Sigmoid colon (tissue), 7 donors: ENCODE measurements around the gene CLSTN1. TPM values are rescaled to one million over a fixed set of nuclear protein-coding genes. Genes with fewer than 3 reads are reported as not detected.

Source experiments
- DNase-seq: peaks from one replicate; pipeline ENCODE4 v3.0.0-alpha.2; 2019
- H3K27ac ChIP-seq, 4 donors: fragments of 200-600 bp; sonication (generic); one replicate each; pipeline ENCODE4 v1.5.1; 2016 to 2019; ENCODE audit warnings: mild to moderate bottlenecking in 1 of 4
- H3K27me3 ChIP-seq, 3 donors: fragments of 200-600 bp; sonication (generic); one replicate each; pipeline ENCODE4 v1.5.1; 2019; ENCODE audit warnings: mild to moderate bottlenecking in 1 of 3
- H3K36me3 ChIP-seq, 4 donors: fragments of 200-600 bp; sonication (generic); one replicate each; pipeline ENCODE4 v1.5.1; 2016 to 2019
- H3K4me1 ChIP-seq, 4 donors: fragments of 200-600 bp; sonication (generic); one replicate each; pipeline ENCODE4 v1.5.1; 2017 to 2019
- H3K4me3 ChIP-seq, 4 donors: fragments of 200-600 bp; sonication (generic); one replicate each; pipeline ENCODE4 v1.5.1; 2017 to 2019; ENCODE audit warnings: mild to moderate bottlenecking in 2 of 4, moderate library complexity in 1 of 4
- H3K9me3 ChIP-seq, 4 donors: fragments of 200-600 bp in 3 of 4; sonication (generic) in 3 of 4; one replicate each; pipeline versions ENCODE4 v1.5.1 to v1.6.1; 2013 to 2019
- CTCF ChIP-seq, 4 experiments: fragments of 450-650 bp in 3 of 4; fragments of 200-600 bp in 1 of 4; IDR thresholded peaks; one replicate each; pipeline ENCODE4 v1.5.1; 2016 to 2019; ENCODE audit warnings: antibody characterized with exemption in 4 of 4, mild to moderate bottlenecking in 3 of 4, moderate library complexity in 2 of 4
- EP300 ChIP-seq, 4 donors: sonication (generic); formaldehyde crosslinking; IDR thresholded peaks; one replicate each; pipeline ENCODE4 v1.6.1; 2017; ENCODE audit warnings: antibody characterized with exemption in 4 of 4
- POLR2A ChIP-seq, 2 donors: fragments of 450-650 bp; IDR thresholded peaks; one replicate each; pipeline ENCODE4 v1.6.1; 2016; ENCODE audit warnings: antibody characterized with exemption in 2 of 2, mild to moderate bottlenecking in 2 of 2, moderate library complexity in 2 of 2
- POLR2AphosphoS5 ChIP-seq, 4 donors: sonication (generic); formaldehyde crosslinking; IDR thresholded peaks; one replicate each; pipeline ENCODE4 v1.6.1; 2017; ENCODE audit warnings: antibody characterized with exemption in 4 of 4
- WGBS, 2 donors: extraction: QIAGEN DNeasy Blood & Tissue Kit; methylation state at CpG; one replicate each; pipeline ENCODE4 v1.1.7; 2013; 5-methylcytosine and 5-hydroxymethylcytosine counted together
- intact Hi-C: fragments of 100-400 bp; cut with DNase I; formaldehyde crosslinking; loops from one replicate; pipeline ENCODE4 v1.15.1; 2023
- polyA plus RNA-seq, 3 donors: library from polyadenylated mRNA; stranded (reverse); fragments of 200-250 nt; gene quantifications; one replicate each; pipeline ENCODE4 v1.2.3, GENCODE V29; 2013
- total RNA-seq, 4 donors: library from RNA; depleted of rRNA; stranded (reverse); fragments of >200 nt; gene quantifications; one replicate each; pipeline ENCODE4 v1.1.0, GENCODE V29; 2016
- donor health status: healthy with polysubstance abuse.
- donor health status: Bipolar disorder and iron deficiency.
- donor health status: healthy.

The CLSTN1 gene
- total and polyA plus RNA-seq, 7 donors, result 21.0 to 105 (median 34.6) TPM

DNA sequence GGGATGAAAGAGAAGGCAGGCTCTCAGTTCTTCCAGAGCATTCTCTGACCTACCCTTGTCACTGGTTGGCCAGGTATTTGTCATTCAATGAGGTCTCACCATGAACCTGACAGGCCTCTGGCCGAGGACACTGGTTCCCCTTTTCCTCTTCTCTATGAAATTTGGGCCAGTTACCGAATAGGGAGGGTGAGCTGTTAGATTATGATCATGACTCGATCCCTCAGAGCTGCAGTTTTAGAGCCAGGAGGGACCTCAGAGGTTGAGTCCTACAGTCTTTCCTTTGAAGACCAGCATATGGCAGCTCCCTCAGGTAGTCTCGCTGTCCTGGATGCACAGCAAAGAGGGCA lies 29.5 kb upstream of the CLSTN1 start:
- H3K4me3 ChIP-seq, result no peak overlapping the region
- H3K27me3 ChIP-seq, result no peaks in the 10 kb centered on the region
- H3K4me1 ChIP-seq, result no peaks in the 10 kb centered on the region
- TF ChIP-seq POLR2A (IDR thresholded peaks at IDR 0.05) (no peak), EP300 (IDR thresholded peaks at IDR 0.05) (no peak), POLR2AphosphoS5 (IDR thresholded peaks at IDR 0.05) (no peak), CTCF (IDR thresholded peaks at IDR 0.05) (no peak)
- H3K27ac ChIP-seq, result no peak overlapping the region
- DNase-seq, result no peak
- peaks cover 0 to 2% (median 0%) of the 10 kb centered on the region in 4 donors for H3K36me3 ChIP-seq
- no peaks in the 10 kb centered on the region for H3K9me3 ChIP-seq
- intact Hi-C loops, result no loop called here
- WGBS, 2 donors, result 90 to 95% methylated on average over 4 of the region's 4 CpGs

- no peaks in the 10 kb centered on the region for H3K27me3 ChIP-seq
- intact Hi-C loops, result no loop called here
- no peaks in the 10 kb centered on the region for H3K4me1 ChIP-seq
- 90 to 95% methylated on average over 12 of the region's 12 CpGs for WGBS, 2 donors
- TF ChIP-seq POLR2A (IDR thresholded peaks at IDR 0.05), result no peak
- no peak for TF ChIP-seq EP300 (IDR thresholded peaks at IDR 0.05)
- no peak for TF ChIP-seq CTCF (IDR thresholded peaks at IDR 0.05)
- TF ChIP-seq POLR2AphosphoS5 (IDR thresholded peaks at IDR 0.05), result no peak
- no peak overlapping the region for H3K4me3 ChIP-seq
- no peaks in the 10 kb centered on the region for H3K9me3 ChIP-seq
- no peaks in the 10 kb centered on the region for H3K36me3 ChIP-seq
- H3K27ac ChIP-seq, result no peak overlapping the region
- no peak for DNase-seq
Measured at GRCh38 chr1:9852410-9853248, 28.9 kb upstream of the CLSTN1 start.

- intact Hi-C loops, result no loop called here
- Histone ChIP-seq H3K27me3 (no peaks in the 10 kb centered on the region), H3K4me1 (no peaks in the 10 kb centered on the region), H3K36me3 (no peaks in the 10 kb centered on the region), H3K4me3 (no peak overlapping the region), H3K9me3 (no peaks in the 10 kb centered on the region), H3K27ac (no peak overlapping the region)
- no peak for TF ChIP-seq CTCF (IDR thresholded peaks at IDR 0.05)
- no peak for TF ChIP-seq POLR2A (IDR thresholded peaks at IDR 0.05)
- no peak for TF ChIP-seq EP300 (IDR thresholded peaks at IDR 0.05)
- no peak for TF ChIP-seq POLR2AphosphoS5 (IDR thresholded peaks at IDR 0.05)
- WGBS, 2 donors, result 93% methylated on average over 8 of the region's 8 CpGs
- DNase-seq, result no peak
Measured at GRCh38 chr1:9852004-9852403, 28.2 kb upstream of the CLSTN1 start.

DNA sequence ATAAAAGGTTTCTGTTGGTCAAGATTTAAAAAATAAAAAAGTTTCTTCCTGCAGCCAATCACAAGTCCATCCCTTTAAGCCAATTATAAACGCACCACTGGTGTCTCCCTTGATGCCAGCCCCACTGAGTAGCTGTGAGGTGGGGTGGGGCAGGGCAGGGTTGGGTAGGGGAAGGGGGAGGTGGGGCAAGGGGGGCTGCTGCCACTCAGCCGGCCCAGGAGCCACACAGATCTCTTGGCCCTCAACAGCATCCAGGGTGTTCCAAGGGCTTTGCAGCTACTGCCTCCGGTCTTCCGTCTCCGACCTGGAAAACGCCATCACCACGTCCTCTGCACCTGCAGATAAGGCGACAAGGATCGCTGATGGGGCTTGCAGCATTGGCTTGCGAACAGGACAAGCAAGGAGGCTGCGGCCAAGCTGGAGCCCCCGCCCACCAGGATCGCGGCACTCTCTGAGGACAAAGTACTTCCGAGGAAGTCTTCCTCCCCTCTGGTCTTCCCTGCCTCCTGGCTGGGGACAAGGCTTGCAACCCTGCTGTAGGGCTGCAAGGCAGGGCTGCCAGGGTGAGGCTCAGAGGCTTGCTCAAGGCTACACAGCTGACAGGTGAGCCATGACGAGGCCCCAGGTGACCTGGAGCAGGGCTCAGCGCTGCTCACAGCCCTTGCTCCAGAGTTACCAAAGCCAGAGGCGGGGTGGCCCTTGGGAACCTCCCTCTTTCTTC lies 26.8 kb upstream of the CLSTN1 start:
- Histone ChIP-seq H3K9me3 (no peaks in the 10 kb centered on the region), H3K27me3 (no peaks in the 10 kb centered on the region), H3K36me3 (no peaks in the 10 kb centered on the region), H3K4me1 (no peaks in the 10 kb centered on the region), H3K27ac (no peak overlapping the region), H3K4me3 (no peak overlapping the region)
- intact Hi-C loops, result no loop called here
- 54 to 86% methylated on average over 18 of the region's 18 CpGs for WGBS, 2 donors
- DNase-seq, result no peak
- TF ChIP-seq CTCF (IDR thresholded peaks at IDR 0.05), result no peak
- no peak for TF ChIP-seq EP300 (IDR thresholded peaks at IDR 0.05)
- TF ChIP-seq POLR2A (IDR thresholded peaks at IDR 0.05), result no peak
- no peak for TF ChIP-seq POLR2AphosphoS5 (IDR thresholded peaks at IDR 0.05)
